Transverse colon (tissue), 3 donors: ENCODE results near the gene TRMT112.

Experiments
- EP300 ChIP-seq: sonication (generic); formaldehyde crosslinking; IDR thresholded peaks from one replicate; pipeline ENCODE4 v1.6.1; 2017; ENCODE audit warnings: antibody characterized with exemption, low read depth
- POLR2A ChIP-seq: fragments of 450-650 bp; IDR thresholded peaks from one replicate; pipeline ENCODE4 v1.6.1; 2016; ENCODE audit warnings: antibody characterized with exemption, mild to moderate bottlenecking, moderate library complexity
- TF ChIP-seq, protein P1 (sequence below), 5 experiments: fragments of 200-600 bp in 3 of 5; fragments of 450-650 bp in 2 of 5; sonication (generic) in 3 of 5; IDR thresholded peaks; 1 replicate in 2 of 5; 2 replicates in 3 of 5; pipeline ENCODE4 v1.5.1; 2016 to 2017; ENCODE audit warnings: antibody characterized with exemption in 5 of 5, inconsistent platforms in 3 of 5, mild to moderate bottlenecking in 2 of 5, moderate library complexity in 1 of 5

GRCh38 chr11:64321026-64321425, 3.7 kb upstream of the TRMT112 start:
- TF ChIP-seq, protein P1, sequence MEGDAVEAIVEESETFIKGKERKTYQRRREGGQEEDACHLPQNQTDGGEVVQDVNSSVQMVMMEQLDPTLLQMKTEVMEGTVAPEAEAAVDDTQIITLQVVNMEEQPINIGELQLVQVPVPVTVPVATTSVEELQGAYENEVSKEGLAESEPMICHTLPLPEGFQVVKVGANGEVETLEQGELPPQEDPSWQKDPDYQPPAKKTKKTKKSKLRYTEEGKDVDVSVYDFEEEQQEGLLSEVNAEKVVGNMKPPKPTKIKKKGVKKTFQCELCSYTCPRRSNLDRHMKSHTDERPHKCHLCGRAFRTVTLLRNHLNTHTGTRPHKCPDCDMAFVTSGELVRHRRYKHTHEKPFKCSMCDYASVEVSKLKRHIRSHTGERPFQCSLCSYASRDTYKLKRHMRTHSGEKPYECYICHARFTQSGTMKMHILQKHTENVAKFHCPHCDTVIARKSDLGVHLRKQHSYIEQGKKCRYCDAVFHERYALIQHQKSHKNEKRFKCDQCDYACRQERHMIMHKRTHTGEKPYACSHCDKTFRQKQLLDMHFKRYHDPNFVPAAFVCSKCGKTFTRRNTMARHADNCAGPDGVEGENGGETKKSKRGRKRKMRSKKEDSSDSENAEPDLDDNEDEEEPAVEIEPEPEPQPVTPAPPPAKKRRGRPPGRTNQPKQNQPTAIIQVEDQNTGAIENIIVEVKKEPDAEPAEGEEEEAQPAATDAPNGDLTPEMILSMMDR (IDR thresholded peaks at IDR 0.05), result no peak
- TF ChIP-seq POLR2A (no peak), EP300 (no peak)
